ENCODE data around the gene METTL21C.

METTL21C gene

GRCh38 chr13:102694937-102695336 lies at the start of gene METTL21C:
METTL21C (minus strand) TSS chr13:102695044; CDS start chr13:102694498, 546 bp downstream.
- no peak for DNase-seq (ENCODE audit: low spot score)

- DNase-seq (ENCODE audit: low spot score), result no peak
Measured at GRCh38 chr13:102742506-102742905, 47.7 kb upstream of the METTL21C start.

- DNase-seq (ENCODE audit: low spot score), result no peak
Measured at GRCh38 chr13:102742101-102742500, 47.3 kb upstream of the METTL21C start.

GRCh38 chr13:102729560-102730270 lies 34.9 kb upstream of the METTL21C start:
- DNase-seq (ENCODE audit: low spot score), result peak; percentile 63

GRCh38 chr13:102726430-102726829 lies 31.6 kb upstream of the METTL21C start:
- DNase-seq (ENCODE audit: low spot score), result no peak

- DNase-seq (ENCODE audit: low spot score), result peak; percentile 65
Measured at GRCh38 chr13:102724923-102725322, 30.1 kb upstream of the METTL21C start.

- no peak for DNase-seq (ENCODE audit: low spot score)
Measured at GRCh38 chr13:102721800-102722231, 27.0 kb upstream of the METTL21C start.

- no peak for DNase-seq (ENCODE audit: low spot score)
Measured at GRCh38 chr13:102718746-102719145, 23.9 kb upstream of the METTL21C start.

GRCh38 chr13:102715447-102715846 lies 20.6 kb upstream of the METTL21C start:
- no peak for DNase-seq (ENCODE audit: low spot score)

GRCh38 chr13:102710261-102710679 lies 15.4 kb upstream of the METTL21C start:
- DNase-seq (ENCODE audit: low spot score), result no peak

- DNase-seq (ENCODE audit: low spot score), result no peak
Measured at GRCh38 chr13:102709536-102709935, 14.7 kb upstream of the METTL21C start.

GRCh38 chr13:102708991-102709390 lies 14.1 kb upstream of the METTL21C start:
- DNase-seq (ENCODE audit: low spot score), result no peak

- no peak for DNase-seq (ENCODE audit: low spot score)
Measured at GRCh38 chr13:102708211-102708610, 13.4 kb upstream of the METTL21C start.

GRCh38 chr13:102707467-102707866 lies 12.6 kb upstream of the METTL21C start:
- peak; percentile 94 for DNase-seq (ENCODE audit: low spot score)

GRCh38 chr13:102704238-102705058 lies 9.6 kb upstream of the METTL21C start:
- DNase-seq (ENCODE audit: low spot score), result no peak

GRCh38 chr13:102703726-102704035 lies 8.8 kb upstream of the METTL21C start:
- DNase-seq (ENCODE audit: low spot score), result no peak

GRCh38 chr13:102702965-102703725 lies 8.3 kb upstream of the METTL21C start:
- no peak for DNase-seq (ENCODE audit: low spot score)

GRCh38 chr13:102701331-102701730 lies 6.5 kb upstream of the METTL21C start:
- no peak for DNase-seq (ENCODE audit: low spot score)

GRCh38 chr13:102700088-102701031 lies 5.5 kb upstream of the METTL21C start:
- DNase-seq (ENCODE audit: low spot score), result no peak

- DNase-seq (ENCODE audit: low spot score), result no peak
Measured at GRCh38 chr13:102699504-102699903, 4.7 kb upstream of the METTL21C start.

- DNase-seq (ENCODE audit: low spot score), result no peak
Measured at GRCh38 chr13:102698649-102698980, 3.8 kb upstream of the METTL21C start.

All from COLO829 (cell line).